Neuronal stem cell (in vitro differentiated cells): ENCODE data around the gene SLC6A11.

Source experiments
- DNase-seq: peaks from one replicate; pipeline ENCODE4 v3.0.0-alpha.2; 2013; ENCODE audit warnings: low spot score
- H2AFZ ChIP-seq: one replicate; pipeline ENCODE4 v1.6.1; 2013; ENCODE audit warnings: mild to moderate bottlenecking, low read length, inconsistent platforms
- H2AK5ac ChIP-seq: 2 replicates; pipeline ENCODE4 v1.6.1; 2013; ENCODE audit warnings: low read depth, mild to moderate bottlenecking, inconsistent platforms, low read length, moderate library complexity, mixed read lengths
- H2BK120ac ChIP-seq: 2 replicates; pipeline ENCODE4 v1.6.1; 2013; ENCODE audit warnings: low read depth, mild to moderate bottlenecking, inconsistent platforms, low read length, moderate library complexity, mixed read lengths
- H2BK12ac ChIP-seq: one replicate; pipeline ENCODE4 v1.6.1; 2013; ENCODE audit warnings: low read length, inconsistent platforms
- H2BK15ac ChIP-seq: 2 replicates; pipeline ENCODE4 v1.6.1; 2013; ENCODE audit warnings: mild to moderate bottlenecking, low read length, inconsistent platforms, mixed read lengths
- H2BK5ac ChIP-seq: one replicate; pipeline ENCODE4 v1.6.1; 2013; ENCODE audit warnings: inconsistent platforms, mild to moderate bottlenecking, low read length, moderate library complexity
- H3K14ac ChIP-seq: one replicate; pipeline ENCODE4 v1.6.1; 2013; ENCODE audit warnings: low read length, inconsistent platforms
- H3K18ac ChIP-seq: 2 replicates; pipeline ENCODE4 v1.6.1; 2013; ENCODE audit warnings: low read length, inconsistent platforms
- H3K23ac ChIP-seq: 2 replicates; pipeline ENCODE4 v1.6.1; 2013; ENCODE audit warnings: low read depth, mild to moderate bottlenecking, mixed read lengths, low read length, inconsistent platforms; ENCODE audit not compliant: poor library complexity
- H3K27ac ChIP-seq: replicated peaks from 3 replicates; pipeline ENCODE4 v1.5.1; 2013; ENCODE audit warnings: low read length, inconsistent platforms
- H3K27me3 ChIP-seq, 3 experiments: 2 replicates each; pipeline ENCODE4 v1.6.1; 2013; ENCODE audit warnings: low read length in 3 of 3, mild to moderate bottlenecking in 2 of 3, inconsistent platforms in 1 of 3, low read depth in 1 of 3, mixed read lengths in 1 of 3, moderate library complexity in 1 of 3; ENCODE audit not compliant: control insufficient read depth in 3 of 3, insufficient read depth in 3 of 3
- H3K36me3 ChIP-seq, 2 donors: replicated peaks in 1 of 2; 2 replicates each; pipeline ENCODE4 v1.6.1; 2013; ENCODE audit warnings: low read length in 2 of 2; ENCODE audit not compliant: control insufficient read depth in 2 of 2, insufficient read depth in 2 of 2
- H3K4ac ChIP-seq: 2 replicates; pipeline ENCODE4 v1.6.1; 2013; ENCODE audit warnings: inconsistent platforms, mild to moderate bottlenecking, low read length, moderate library complexity
- H3K4me1 ChIP-seq, 2 donors: 1 replicate in 1 of 2; 2 replicates in 1 of 2; pipeline ENCODE4 v1.6.1; 2013; ENCODE audit warnings: low read length in 2 of 2, low read depth in 1 of 2; ENCODE audit not compliant: control insufficient read depth in 2 of 2, insufficient read depth in 1 of 2
- H3K4me2 ChIP-seq: one replicate; pipeline ENCODE4 v1.6.1; 2013; ENCODE audit warnings: mild to moderate bottlenecking, low read length, inconsistent platforms; ENCODE audit not compliant: insufficient read depth, poor library complexity, severe bottlenecking
- H3K4me3 ChIP-seq, 2 donors: 2 replicates each; pipeline ENCODE4 v1.5.1; 2013; ENCODE audit warnings: low read length in 2 of 2, mild to moderate bottlenecking in 2 of 2, inconsistent platforms in 1 of 2, moderate library complexity in 1 of 2
- H3K79me1 ChIP-seq: one replicate; pipeline ENCODE4 v1.6.1; 2013; ENCODE audit warnings: low read depth, mild to moderate bottlenecking, inconsistent platforms, low read length, moderate library complexity
- H3K9ac ChIP-seq: one replicate; pipeline ENCODE4 v1.6.1; 2013; ENCODE audit warnings: mild to moderate bottlenecking, low read depth, low read length, inconsistent platforms; ENCODE audit not compliant: poor library complexity
- H3K9me3 ChIP-seq, 2 donors: replicated peaks in 1 of 2; 2 replicates each; pipeline versions ENCODE3 to v1.6.1; 2013; ENCODE audit warnings: low read length in 2 of 2, mild to moderate bottlenecking in 2 of 2, inconsistent platforms in 1 of 2, low read depth in 1 of 2, mixed read lengths in 1 of 2, moderate library complexity in 1 of 2; ENCODE audit not compliant: control insufficient read depth in 2 of 2, insufficient read depth in 1 of 2
- H4K8ac ChIP-seq: one replicate; pipeline ENCODE4 v1.6.1; 2013; ENCODE audit warnings: low read depth, mild to moderate bottlenecking, inconsistent platforms, low read length, moderate library complexity
- H4K91ac ChIP-seq: one replicate; pipeline ENCODE4 v1.6.1; 2013; ENCODE audit warnings: low read length, low read depth, mild to moderate bottlenecking, inconsistent platforms; ENCODE audit not compliant: poor library complexity
- WGBS, 2 donors: extraction: QIAGEN DNeasy Blood & Tissue Kit; methylation state at CpG; one replicate each; pipeline ENCODE4 v1.1.7; 2013; ENCODE audit warnings: missing lambda C conversion rate in 2 of 2, mixed read lengths in 1 of 2; ENCODE audit not compliant: insufficient read length in 2 of 2, insufficient replicate concordance in 1 of 2; ENCODE audit errors: extremely low coverage in 2 of 2; 5-methylcytosine and 5-hydroxymethylcytosine counted together

Gene SLC6A11

GRCh38 chr3:10890665-10891064, 74.6 kb downstream of the SLC6A11 start:
- Histone ChIP-seq H2BK120ac (no peak overlapping the region), H2BK5ac (no peak overlapping the region), H3K14ac (no peak overlapping the region), H2AFZ (no peak overlapping the region), H3K4ac (no peak overlapping the region), H3K9me3 (peaks cover 0 to 3% of the 10 kb centered on the region in 2 donors), H3K4me2 (no peak overlapping the region), H3K27me3 (peaks cover 0 to 1% (median 0%) of the 10 kb centered on the region in 3 experiments), H3K23ac (no peak overlapping the region), H2BK15ac (no peak overlapping the region), H3K79me1 (no peaks in the 10 kb centered on the region), H2AK5ac (no peak overlapping the region), H3K4me1 (no peaks in the 10 kb centered on the region), H3K36me3 (no peaks in the 10 kb centered on the region), H3K4me3 (no peak overlapping the region), H3K27ac (no peak overlapping the region), H4K8ac (no peak overlapping the region), H2BK12ac (no peak overlapping the region), H4K91ac (no peak overlapping the region), H3K18ac (no peak overlapping the region), H3K9ac (no peak overlapping the region)
- DNase-seq: no peak
- no CpG with 5 or more reads among the region's 1 CpG for WGBS, 2 donors

- WGBS, 2 donors: no CpG with 5 or more reads among the region's 5 CpGs
- no peaks in the 10 kb centered on the region for H3K4me1 ChIP-seq
Observed at GRCh38 chr3:10892622-10893021, 76.6 kb downstream of the SLC6A11 start.

GRCh38 chr3:10901296-10901945, 85.4 kb downstream of the SLC6A11 start:
- H3K23ac ChIP-seq: no peak overlapping the region
- peaks cover 0 to 1% of the 10 kb centered on the region in 2 donors for H3K9me3 ChIP-seq
- no peaks in the 10 kb centered on the region for H3K4me1 ChIP-seq
- H3K4me3 ChIP-seq: no peak overlapping the region
- H2BK120ac ChIP-seq: no peak overlapping the region
- no peak overlapping the region for H3K4me2 ChIP-seq
- no peaks in the 10 kb centered on the region for H3K27me3 ChIP-seq
- no peak overlapping the region for H4K91ac ChIP-seq
- no peak overlapping the region for H2BK12ac ChIP-seq
- H3K36me3 ChIP-seq: no peaks in the 10 kb centered on the region
- no peak overlapping the region for H3K9ac ChIP-seq
- no CpG with 5 or more reads among the region's 13 CpGs for WGBS, 2 donors
- H3K4ac ChIP-seq: no peak overlapping the region
- no peak for DNase-seq
- H3K18ac ChIP-seq: no peak overlapping the region
- H2AK5ac ChIP-seq: peak overlapping the region; percentile 12
- H3K14ac ChIP-seq: no peak overlapping the region
- H2BK5ac ChIP-seq: no peak overlapping the region
- no peak overlapping the region for H2AFZ ChIP-seq
- H4K8ac ChIP-seq: no peak overlapping the region
- no peak overlapping the region for H3K27ac ChIP-seq
- H2BK15ac ChIP-seq: no peak overlapping the region
- H3K79me1 ChIP-seq: no peaks in the 10 kb centered on the region

More at GRCh38 chr3:10892622-10893021, 76.6 kb downstream of the SLC6A11 start:
- Histone ChIP-seq H2BK120ac (no peak overlapping the region), H2BK15ac (no peak overlapping the region), H3K9me3 (peaks cover 0 to 3% of the 10 kb centered on the region in 2 donors), H2BK5ac (no peak overlapping the region), H4K91ac (no peak overlapping the region), H3K79me1 (no peaks in the 10 kb centered on the region), H2AFZ (no peak overlapping the region), H3K4me3 (no peak overlapping the region), H3K18ac (no peak overlapping the region), H3K36me3 (no peaks in the 10 kb centered on the region), H3K14ac (no peak overlapping the region), H3K27me3 (peaks cover 0 to 1% (median 0%) of the 10 kb centered on the region in 3 experiments), H2BK12ac (no peak overlapping the region), H4K8ac (no peak overlapping the region), H2AK5ac (no peak overlapping the region), H3K4ac (no peak overlapping the region), H3K4me2 (no peak overlapping the region), H3K9ac (no peak overlapping the region), H3K27ac (no peak overlapping the region), H3K23ac (no peak overlapping the region)
- no peak for DNase-seq

- Histone ChIP-seq H3K9me3 (peaks cover 0 to 2% of the 10 kb centered on the region in 2 donors), H2BK12ac (no peak overlapping the region), H3K14ac (no peak overlapping the region), H3K18ac (no peak overlapping the region), H2AFZ (no peak overlapping the region), H2BK120ac (no peak overlapping the region), H4K91ac (no peak overlapping the region), H3K4me3 (no peak overlapping the region), H2AK5ac (no peak overlapping the region), H3K36me3 (no peaks in the 10 kb centered on the region), H3K79me1 (no peaks in the 10 kb centered on the region), H3K27me3 (no peaks in the 10 kb centered on the region), H3K4me2 (no peak overlapping the region), H3K4ac (no peak overlapping the region), H2BK5ac (no peak overlapping the region), H3K27ac (no peak overlapping the region), H3K23ac (no peak overlapping the region), H4K8ac (no peak overlapping the region), H3K9ac (no peak overlapping the region), H2BK15ac (no peak overlapping the region), H3K4me1 (no peaks in the 10 kb centered on the region)
- no peak for DNase-seq
- WGBS, 2 donors: no CpG with 5 or more reads among the region's 1 CpG
Observed at GRCh38 chr3:10907262-10907661, 91.2 kb downstream of the SLC6A11 start.
